Liver (tissue), 9 donors: Measurements from ENCODE around the gene PEX6. TPM values are rescaled to one million over a fixed set of nuclear protein-coding genes. Genes with fewer than 3 reads are reported as not detected.

Source experiments
- DNase-seq: peaks from one replicate; pipeline ENCODE4 v3.0.0-alpha.2; 2017; ENCODE audit warnings: low spot score
- H3K27ac ChIP-seq, 2 donors: one replicate each; pipeline ENCODE4 v1.7.0; 2013; ENCODE audit warnings: inconsistent platforms in 2 of 2, low read length in 2 of 2, control low read depth in 1 of 2, low read depth in 1 of 2, mild to moderate bottlenecking in 1 of 2
- H3K27me3 ChIP-seq, 4 donors: one replicate each; pipeline versions ENCODE4 v1.6.1 to v1.7.0; 2013; ENCODE audit warnings: low read length in 3 of 4, inconsistent platforms in 1 of 4, mild to moderate bottlenecking in 1 of 4, moderate library complexity in 1 of 4; ENCODE audit not compliant: control insufficient read depth in 4 of 4, insufficient read depth in 4 of 4
- H3K36me3 ChIP-seq, 4 donors: one replicate each; pipeline versions ENCODE4 v1.6.1 to v1.7.0; 2013; ENCODE audit warnings: low read length in 3 of 4, mild to moderate bottlenecking in 3 of 4, low read depth in 1 of 4, moderate library complexity in 1 of 4; ENCODE audit not compliant: control insufficient read depth in 4 of 4, insufficient read depth in 3 of 4
- H3K4me1 ChIP-seq, 4 donors: one replicate each; pipeline versions ENCODE4 v1.6.1 to v1.7.0; 2013; ENCODE audit warnings: low read length in 3 of 4, mild to moderate bottlenecking in 3 of 4, moderate library complexity in 1 of 4; ENCODE audit not compliant: control insufficient read depth in 4 of 4, insufficient read depth in 4 of 4
- H3K4me3 ChIP-seq, 3 donors: one replicate each; pipeline versions ENCODE4 v1.6.1 to v1.7.0; 2013; ENCODE audit warnings: low read length in 3 of 3, control low read depth in 1 of 3, low read depth in 1 of 3, mild to moderate bottlenecking in 1 of 3
- H3K9ac ChIP-seq, 2 donors: one replicate each; pipeline ENCODE4 v1.7.0; 2013; ENCODE audit warnings: low read length in 2 of 2, mild to moderate bottlenecking in 2 of 2, moderate library complexity in 2 of 2, control low read depth in 1 of 2, low read depth in 1 of 2
- H3K9me3 ChIP-seq, 4 donors: one replicate each; pipeline versions ENCODE4 v1.6.1 to v1.7.0; 2013; ENCODE audit warnings: low read length in 3 of 4; ENCODE audit not compliant: control insufficient read depth in 4 of 4
- CTCF ChIP-seq: fragments of 150-350 bp; IDR thresholded peaks from 2 replicates; pipeline ENCODE4 v1.5.1; 2017; ENCODE audit warnings: improper control_type of control experiment, low read depth, low read length; ENCODE audit not compliant: missing input control
- EGR1 ChIP-seq, 2 donors: IDR thresholded peaks; 2 replicates each; pipeline ENCODE4 v1.6.1; 2016 to 2018; ENCODE audit warnings: antibody characterized with exemption in 2 of 2, low read depth in 2 of 2
- FOXA1 ChIP-seq: IDR thresholded peaks from 2 replicates; pipeline ENCODE4 v1.6.1; 2016; ENCODE audit warnings: antibody characterized with exemption
- FOXA2 ChIP-seq: IDR thresholded peaks from 2 replicates; pipeline ENCODE4 v1.6.1; 2016; ENCODE audit warnings: antibody characterized with exemption
- GABPA ChIP-seq, 2 donors: IDR thresholded peaks in 1 of 2; conservative IDR thresholded peaks in 1 of 2; 2 replicates each; pipeline ENCODE4 v1.6.1; 2016; ENCODE audit warnings: antibody characterized with exemption in 2 of 2, mild to moderate bottlenecking in 1 of 2, moderate library complexity in 1 of 2
- HNF4A ChIP-seq, 2 donors: conservative IDR thresholded peaks; 2 replicates each; pipeline ENCODE4 v1.6.1; 2016; ENCODE audit warnings: antibody characterized with exemption in 2 of 2, mild to moderate bottlenecking in 2 of 2
- HNF4G ChIP-seq: IDR thresholded peaks from 2 replicates; pipeline ENCODE4 v1.6.1; 2016; ENCODE audit warnings: antibody characterized with exemption
- JUND ChIP-seq, 2 donors: IDR thresholded peaks; 2 replicates each; pipeline ENCODE4 v1.6.1; 2016; ENCODE audit warnings: antibody characterized with exemption in 2 of 2
- NR2F2 ChIP-seq: IDR thresholded peaks from 2 replicates; pipeline ENCODE4 v1.6.1; 2016; ENCODE audit warnings: antibody characterized with exemption
- RAD21 ChIP-seq, 2 donors: IDR thresholded peaks; 2 replicates each; pipeline ENCODE4 v1.6.1; 2016; ENCODE audit warnings: antibody characterized with exemption in 2 of 2, mild to moderate bottlenecking in 2 of 2
- RXRA ChIP-seq, 2 donors: IDR thresholded peaks; 2 replicates each; pipeline ENCODE4 v1.6.1; 2017 to 2018; ENCODE audit warnings: antibody characterized with exemption in 2 of 2, mild to moderate bottlenecking in 1 of 2
- SP1 ChIP-seq: IDR thresholded peaks from 2 replicates; pipeline ENCODE4 v1.6.1; 2018; ENCODE audit warnings: antibody characterized with exemption, mild to moderate bottlenecking
- TAF1 ChIP-seq: conservative IDR thresholded peaks from 2 replicates; pipeline ENCODE4 v1.6.1; 2016; ENCODE audit warnings: antibody characterized with exemption, mild to moderate bottlenecking
- YY1 ChIP-seq: IDR thresholded peaks from 2 replicates; pipeline ENCODE4 v1.6.1; 2016; ENCODE audit warnings: antibody characterized with exemption, mild to moderate bottlenecking
- WGBS: extraction: QIAGEN DNeasy Blood & Tissue Kit; methylation state at CpG from one replicate; pipeline ENCODE4 v1.1.7; 2013; 5-methylcytosine and 5-hydroxymethylcytosine counted together
- polyA plus RNA-seq, 2 donors: library from polyadenylated mRNA; stranded (reverse) in 1 of 2; unstranded in 1 of 2; fragments of 200-250 nt in 1 of 2; fragments of >200 nt in 1 of 2; fragmentation: Nextera tagmentation in 1 of 2; extraction: Ambion mirVana in 1 of 2; gene quantifications; one replicate each; pipeline versions ENCODE4 v1.2.1 to v1.2.3, GENCODE V29; 2013 to 2015
- total RNA-seq, 2 donors: library from RNA; depleted of rRNA; stranded (reverse); fragments of >200 nt; gene quantifications; one replicate each; pipeline ENCODE4 v1.2.3, GENCODE V29; 2014
- TF ChIP-seq, protein P1 (sequence below): IDR thresholded peaks from 2 replicates; pipeline ENCODE4 v1.6.1; 2016; ENCODE audit warnings: antibody characterized with exemption
- TF ChIP-seq, protein P2 (sequence below): IDR thresholded peaks from 2 replicates; pipeline ENCODE4 v1.6.1; 2016; ENCODE audit warnings: antibody characterized with exemption
- TF ChIP-seq, protein P3 (sequence below): IDR thresholded peaks from 2 replicates; pipeline ENCODE4 v1.6.1; 2016; ENCODE audit warnings: antibody characterized with exemption, mild to moderate bottlenecking
- TF ChIP-seq, protein P4 (sequence below): IDR thresholded peaks from 2 replicates; pipeline ENCODE4 v1.6.1; 2016; ENCODE audit warnings: antibody characterized with exemption
- donor health status: healthy.
- donor health status: healthy.
- donor health status: healthy.
- donor health status: healthy.
- donor health status: healthy.

Gene PEX6
- total and polyA plus RNA-seq, 4 donors: 5.4 to 20.7 (median 15.2) TPM

GRCh38 chr6:42935322-42935721 is 43.7 kb downstream of the PEX6 start:
- DNase-seq: no peak
- TF ChIP-seq FOXA2: no peak
- no peak for TF ChIP-seq RXRA (IDR thresholded peaks at IDR 0.05)
- TF ChIP-seq CTCF: no peak
- TF ChIP-seq, protein P1, sequence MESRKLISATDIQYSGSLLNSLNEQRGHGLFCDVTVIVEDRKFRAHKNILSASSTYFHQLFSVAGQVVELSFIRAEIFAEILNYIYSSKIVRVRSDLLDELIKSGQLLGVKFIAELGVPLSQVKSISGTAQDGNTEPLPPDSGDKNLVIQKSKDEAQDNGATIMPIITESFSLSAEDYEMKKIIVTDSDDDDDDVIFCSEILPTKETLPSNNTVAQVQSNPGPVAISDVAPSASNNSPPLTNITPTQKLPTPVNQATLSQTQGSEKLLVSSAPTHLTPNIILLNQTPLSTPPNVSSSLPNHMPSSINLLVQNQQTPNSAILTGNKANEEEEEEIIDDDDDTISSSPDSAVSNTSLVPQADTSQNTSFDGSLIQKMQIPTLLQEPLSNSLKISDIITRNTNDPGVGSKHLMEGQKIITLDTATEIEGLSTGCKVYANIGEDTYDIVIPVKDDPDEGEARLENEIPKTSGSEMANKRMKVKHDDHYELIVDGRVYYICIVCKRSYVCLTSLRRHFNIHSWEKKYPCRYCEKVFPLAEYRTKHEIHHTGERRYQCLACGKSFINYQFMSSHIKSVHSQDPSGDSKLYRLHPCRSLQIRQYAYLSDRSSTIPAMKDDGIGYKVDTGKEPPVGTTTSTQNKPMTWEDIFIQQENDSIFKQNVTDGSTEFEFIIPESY: no peak
- TF ChIP-seq HNF4A (conservative IDR thresholded peaks at IDR 0.05): no peak
- TF ChIP-seq NR2F2: no peak
- TF ChIP-seq RAD21 (IDR thresholded peaks at IDR 0.05): no peak
- TF ChIP-seq, protein P2, sequence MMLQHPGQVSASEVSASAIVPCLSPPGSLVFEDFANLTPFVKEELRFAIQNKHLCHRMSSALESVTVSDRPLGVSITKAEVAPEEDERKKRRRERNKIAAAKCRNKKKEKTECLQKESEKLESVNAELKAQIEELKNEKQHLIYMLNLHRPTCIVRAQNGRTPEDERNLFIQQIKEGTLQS: no peak
- no peak for TF ChIP-seq YY1
- Histone ChIP-seq H3K27me3 (no peaks in the 10 kb centered on the region), H3K4me1 (peaks cover 19 to 61% (median 52%) of the 10 kb centered on the region in 4 donors), H3K9me3 (no peaks in the 10 kb centered on the region), H3K36me3 (peaks cover 2 to 19% (median 5%) of the 10 kb centered on the region in 4 donors), H3K9ac (no peak overlapping the region), H3K4me3 (no peak overlapping the region), H3K27ac (no peak overlapping the region)
- 90% methylated on average over 7 of the region's 7 CpGs for WGBS

DNA sequence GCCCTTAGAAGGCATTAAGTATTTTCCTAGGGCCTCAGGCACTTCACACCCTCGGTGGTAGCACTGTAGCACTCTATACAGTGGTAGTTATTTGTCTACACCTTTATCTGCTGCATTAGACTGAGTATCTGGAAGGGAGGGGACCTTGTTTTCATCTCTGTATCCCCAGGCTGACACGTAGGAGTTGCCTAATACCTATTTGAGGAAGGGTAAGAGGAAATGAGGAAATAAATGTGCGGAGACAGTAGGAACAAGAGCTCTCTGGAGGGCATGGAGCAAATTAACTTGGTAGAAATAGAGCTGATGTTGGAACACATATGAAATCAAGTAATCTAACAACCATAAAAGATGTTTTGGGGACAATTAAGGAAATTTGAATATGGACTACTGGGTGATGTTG is 45.8 kb downstream of the PEX6 start:
- no peak overlapping the region for H3K4me3 ChIP-seq
- no peak overlapping the region for H3K27ac ChIP-seq
- WGBS: 43% methylated on average over 3 of the region's 3 CpGs
- no peak for DNase-seq
- H3K36me3 ChIP-seq: peaks cover 2 to 19% (median 5%) of the 10 kb centered on the region in 4 donors
- H3K9me3 ChIP-seq: no peaks in the 10 kb centered on the region
- TF ChIP-seq FOXA1 (no peak), JUND (IDR thresholded peaks at IDR 0.05) (no peak), HNF4A (conservative IDR thresholded peaks at IDR 0.05) (no peak), CTCF (no peak), TAF1 (no peak), GABPA (IDR thresholded peaks at IDR 0.05 in 1 of 2, conservative IDR thresholded peaks at IDR 0.05 in 1 of 2) (no peak), NR2F2 (no peak), YY1 (no peak), FOXA2 (no peak), HNF4G (no peak), RXRA (IDR thresholded peaks at IDR 0.05) (no peak), RAD21 (IDR thresholded peaks at IDR 0.05) (peak in 1 of 2 donors; percentile 14), EGR1 (IDR thresholded peaks at IDR 0.05; ENCODE audit: low read depth in 2 of 2) (peak in 1 of 2 donors; percentile 13), SP1 (peak; percentile 24)
- TF ChIP-seq, protein P3, sequence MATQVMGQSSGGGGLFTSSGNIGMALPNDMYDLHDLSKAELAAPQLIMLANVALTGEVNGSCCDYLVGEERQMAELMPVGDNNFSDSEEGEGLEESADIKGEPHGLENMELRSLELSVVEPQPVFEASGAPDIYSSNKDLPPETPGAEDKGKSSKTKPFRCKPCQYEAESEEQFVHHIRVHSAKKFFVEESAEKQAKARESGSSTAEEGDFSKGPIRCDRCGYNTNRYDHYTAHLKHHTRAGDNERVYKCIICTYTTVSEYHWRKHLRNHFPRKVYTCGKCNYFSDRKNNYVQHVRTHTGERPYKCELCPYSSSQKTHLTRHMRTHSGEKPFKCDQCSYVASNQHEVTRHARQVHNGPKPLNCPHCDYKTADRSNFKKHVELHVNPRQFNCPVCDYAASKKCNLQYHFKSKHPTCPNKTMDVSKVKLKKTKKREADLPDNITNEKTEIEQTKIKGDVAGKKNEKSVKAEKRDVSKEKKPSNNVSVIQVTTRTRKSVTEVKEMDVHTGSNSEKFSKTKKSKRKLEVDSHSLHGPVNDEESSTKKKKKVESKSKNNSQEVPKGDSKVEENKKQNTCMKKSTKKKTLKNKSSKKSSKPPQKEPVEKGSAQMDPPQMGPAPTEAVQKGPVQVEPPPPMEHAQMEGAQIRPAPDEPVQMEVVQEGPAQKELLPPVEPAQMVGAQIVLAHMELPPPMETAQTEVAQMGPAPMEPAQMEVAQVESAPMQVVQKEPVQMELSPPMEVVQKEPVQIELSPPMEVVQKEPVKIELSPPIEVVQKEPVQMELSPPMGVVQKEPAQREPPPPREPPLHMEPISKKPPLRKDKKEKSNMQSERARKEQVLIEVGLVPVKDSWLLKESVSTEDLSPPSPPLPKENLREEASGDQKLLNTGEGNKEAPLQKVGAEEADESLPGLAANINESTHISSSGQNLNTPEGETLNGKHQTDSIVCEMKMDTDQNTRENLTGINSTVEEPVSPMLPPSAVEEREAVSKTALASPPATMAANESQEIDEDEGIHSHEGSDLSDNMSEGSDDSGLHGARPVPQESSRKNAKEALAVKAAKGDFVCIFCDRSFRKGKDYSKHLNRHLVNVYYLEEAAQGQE: no peak
- TF ChIP-seq, protein P2: no peak
- TF ChIP-seq, protein P4, sequence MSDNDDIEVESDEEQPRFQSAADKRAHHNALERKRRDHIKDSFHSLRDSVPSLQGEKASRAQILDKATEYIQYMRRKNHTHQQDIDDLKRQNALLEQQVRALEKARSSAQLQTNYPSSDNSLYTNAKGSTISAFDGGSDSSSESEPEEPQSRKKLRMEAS: no peak
- TF ChIP-seq, protein P1: no peak
- no peaks in the 10 kb centered on the region for H3K27me3 ChIP-seq
- peaks cover 7 to 55% (median 44%) of the 10 kb centered on the region in 4 donors for H3K4me1 ChIP-seq
- H3K9ac ChIP-seq: no peak overlapping the region
